NCI-H446 (cell line): ENCODE data around the gene ZNF214.

Source experiments
- DNase-seq, 2 experiments: peaks; one replicate each; lab custom pipeline; 2025; lab: John Stamatoyannopoulos, UW

The ZNF214 gene

DNA sequence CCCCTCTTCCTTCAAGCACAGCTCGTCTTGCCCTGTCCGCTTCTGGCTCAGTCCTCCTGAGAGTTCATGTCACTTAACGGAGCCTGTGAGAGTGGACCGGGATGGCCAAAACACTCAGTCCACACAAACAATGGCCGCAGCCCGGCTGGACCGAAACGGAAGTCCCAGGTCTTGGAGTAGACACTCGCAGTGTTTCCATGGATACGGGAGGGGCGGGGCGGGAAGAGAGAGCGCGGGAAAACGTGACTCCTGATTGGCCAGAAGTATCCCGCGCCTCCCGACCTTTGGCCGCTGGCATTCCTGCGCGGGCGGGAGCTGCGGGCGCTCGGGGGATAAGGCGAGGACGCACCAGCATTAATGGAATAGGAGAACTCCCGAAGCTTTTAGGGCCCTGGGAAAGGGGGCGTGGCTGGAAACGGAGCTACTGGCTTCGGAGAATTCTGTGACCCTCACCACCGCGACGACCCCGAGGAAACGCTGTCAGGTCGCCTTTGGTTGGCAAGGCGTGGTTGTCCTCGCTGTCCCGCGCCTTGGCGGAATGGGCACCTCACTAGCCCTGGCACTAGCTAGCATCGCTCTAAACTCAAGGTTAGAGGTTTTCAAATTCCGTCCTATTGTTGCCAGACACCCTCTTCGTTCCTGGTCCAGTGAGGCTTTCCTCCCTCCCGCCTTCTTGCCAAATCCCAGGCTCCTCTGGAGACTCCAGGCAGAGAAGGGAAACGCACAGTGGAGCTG is at the start of gene ZNF214, which contains the start of gene NLRP14:
Gene ZNF214 (minus strand): TSS at position 164 of the 735 bp plus-strand sequence. CDS start 17,511 bp downstream, outside the sequence.
Gene NLRP14 (plus strand): TSS at position 297 of the 735 bp plus-strand sequence. CDS start 18,108 bp downstream, outside the sequence.
- DNase-seq, result peak; percentile 67 to 92

DNA sequence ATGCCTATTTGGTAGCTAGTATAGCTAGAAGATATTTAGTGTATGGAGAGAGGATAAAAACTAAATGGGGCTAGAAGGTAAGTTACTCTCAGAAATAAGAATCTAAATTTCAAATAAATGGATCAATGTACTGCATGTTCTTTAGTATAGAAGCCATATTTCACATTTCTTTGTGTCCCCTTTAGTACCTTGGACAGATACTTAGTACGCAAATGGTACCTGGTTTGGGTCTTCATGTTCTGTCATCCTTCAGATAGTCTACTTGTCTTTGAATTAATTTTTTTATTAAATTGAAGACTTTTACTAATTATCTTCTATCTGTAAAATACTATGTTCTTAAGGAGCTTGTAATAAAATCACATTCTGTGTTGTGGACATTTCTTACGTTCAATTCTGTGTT is 42.4 kb upstream of the ZNF214 start:
- DNase-seq, result no peak

GRCh38 chr11:7060868-7061267 is 40.7 kb upstream of the ZNF214 start:
- no peak for DNase-seq

- DNase-seq, result no peak
Measured at GRCh38 chr11:7057641-7058040, 37.5 kb upstream of the ZNF214 start.

- DNase-seq, result no peak
Measured at GRCh38 chr11:7056828-7057513, 36.8 kb upstream of the ZNF214 start.

- no peak for DNase-seq
Measured at GRCh38 chr11:7050191-7050590, 30.0 kb upstream of the ZNF214 start.

GRCh38 chr11:7046474-7047175 is 26.5 kb upstream of the ZNF214 start:
- no peak for DNase-seq

DNA sequence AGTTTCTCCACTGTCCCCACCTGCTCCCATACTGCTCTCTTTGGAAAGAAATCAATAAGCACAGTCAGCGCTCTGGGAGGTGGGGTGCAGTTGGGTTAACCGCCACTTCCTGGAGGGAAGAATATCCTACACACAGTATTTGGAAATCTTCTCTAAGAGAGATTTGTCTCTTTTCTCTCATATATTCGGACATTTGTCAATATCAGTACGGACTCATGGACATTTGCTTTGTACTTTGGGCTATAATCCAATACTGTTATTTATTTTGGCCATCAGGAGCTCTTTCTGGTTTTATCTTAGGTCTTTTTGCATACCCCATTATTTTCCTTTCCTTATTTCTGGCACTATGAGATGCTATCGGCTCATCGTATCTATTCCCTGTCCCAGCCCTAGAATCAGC is 13.9 kb upstream of the ZNF214 start:
- no peak for DNase-seq

DNA sequence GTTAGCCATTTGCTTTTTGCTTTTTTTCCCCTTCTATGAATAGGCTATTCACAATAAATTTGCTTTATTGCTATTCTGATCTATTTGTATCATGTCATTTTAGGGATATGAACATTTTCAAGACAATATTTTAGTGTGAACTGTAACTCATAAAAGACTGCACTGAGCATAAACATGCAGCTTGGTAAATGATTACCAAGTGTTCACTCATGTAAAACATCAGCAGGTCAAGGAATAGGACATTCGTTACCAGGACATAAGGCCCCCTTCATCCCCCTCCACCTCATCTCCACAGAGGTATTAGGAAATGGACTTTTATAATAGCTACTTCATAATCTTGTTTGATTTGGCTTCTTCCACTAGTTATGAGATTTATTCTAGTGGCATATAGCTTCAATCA is 12.5 kb upstream of the ZNF214 start:
- DNase-seq, result no peak

GRCh38 chr11:7031471-7031871 is 11.3 kb upstream of the ZNF214 start:
- no peak for DNase-seq

GRCh38 chr11:7030836-7031235 is 10.7 kb upstream of the ZNF214 start:
- no peak for DNase-seq

DNA sequence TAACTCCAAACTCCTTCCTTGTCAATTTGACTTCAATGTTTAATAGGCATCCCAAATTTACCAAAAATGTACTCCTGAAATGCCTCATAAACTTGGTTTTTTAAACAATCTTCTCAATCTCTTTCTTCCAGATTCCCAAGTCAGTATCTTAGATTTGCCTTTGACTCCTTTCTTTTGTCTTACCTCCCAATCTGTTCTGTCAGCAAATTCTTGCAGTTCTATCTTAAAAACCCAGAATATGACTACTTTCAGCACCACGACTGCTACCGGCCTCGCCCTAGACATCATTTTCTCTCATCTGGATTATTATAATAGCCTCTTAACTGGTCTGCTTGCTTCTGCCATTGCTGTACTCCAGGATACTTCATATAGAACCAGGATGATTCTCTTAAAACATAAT is 8.0 kb upstream of the ZNF214 start:
- no peak for DNase-seq

DNA sequence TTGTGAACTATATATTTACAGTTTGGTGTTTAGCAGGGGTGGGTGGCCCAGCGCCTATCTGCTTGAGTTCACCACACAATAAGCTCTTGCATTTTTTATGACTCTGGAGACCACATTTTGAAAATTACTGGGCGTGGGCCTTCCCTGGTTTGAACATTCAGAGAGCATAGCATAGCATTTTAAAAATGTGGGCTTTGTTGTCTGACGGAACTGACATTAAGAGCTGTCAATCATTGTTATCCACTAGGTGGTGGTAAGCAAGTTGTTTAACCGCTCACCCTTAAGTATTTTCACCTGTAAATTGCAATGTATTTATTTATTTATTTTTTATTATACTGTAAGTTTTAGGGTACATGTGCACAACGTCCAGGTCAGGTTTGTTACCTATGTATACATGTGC is 1.2 kb upstream of the ZNF214 start:
- DNase-seq, result no peak

DNA sequence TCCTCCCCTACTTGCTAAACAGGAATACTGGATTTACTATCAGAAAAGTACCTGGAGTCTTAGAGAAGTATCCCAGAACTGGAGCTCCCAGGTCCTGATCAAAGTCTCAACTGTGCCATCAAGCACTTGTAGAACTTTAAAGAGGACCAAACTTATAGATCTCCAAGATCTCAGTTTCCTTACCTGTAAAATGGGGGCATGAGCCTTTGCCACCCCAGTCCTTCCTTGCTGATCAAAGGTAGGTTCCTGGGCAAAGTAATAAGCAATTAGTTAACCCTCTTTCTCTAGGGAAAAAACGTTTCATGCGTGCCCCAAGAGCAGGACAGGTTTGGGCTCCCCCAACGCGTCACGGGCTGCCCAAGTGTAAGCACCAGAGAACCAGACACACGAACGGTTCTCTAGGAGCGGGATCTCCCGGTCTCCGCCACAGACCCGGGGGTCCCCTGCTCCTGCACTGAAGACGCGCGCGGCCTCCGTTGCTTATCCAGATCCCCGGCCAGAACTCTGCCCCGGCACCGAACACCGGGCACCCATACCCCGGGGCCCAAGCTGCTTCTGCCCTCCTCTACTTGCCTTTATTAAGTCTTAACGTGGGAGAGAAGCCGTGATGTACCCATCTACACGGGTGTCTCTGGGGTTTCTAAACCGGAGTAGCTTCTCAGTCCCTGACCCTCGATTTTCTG is 505 bp downstream of the ZNF214 start:
- DNase-seq, result no peak

DNA sequence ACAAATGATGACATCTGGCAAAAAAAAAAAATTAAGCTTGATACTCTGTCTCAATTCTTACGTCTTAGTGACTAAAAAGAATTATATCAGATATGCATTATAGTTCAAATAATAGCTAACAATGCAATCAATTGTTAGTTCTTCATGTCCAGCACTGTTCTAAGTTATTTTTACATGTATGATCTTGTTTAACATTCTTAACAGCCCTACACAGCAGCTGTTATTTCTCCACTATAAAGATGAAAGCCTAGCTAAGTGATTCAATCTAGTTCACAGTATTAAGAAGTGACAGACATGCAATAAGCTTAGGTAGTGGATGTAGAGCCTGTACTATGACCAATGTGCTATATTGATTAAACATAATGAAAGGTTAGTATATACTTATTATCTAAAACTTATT is 4.1 kb downstream of the ZNF214 start:
- no peak for DNase-seq

DNA sequence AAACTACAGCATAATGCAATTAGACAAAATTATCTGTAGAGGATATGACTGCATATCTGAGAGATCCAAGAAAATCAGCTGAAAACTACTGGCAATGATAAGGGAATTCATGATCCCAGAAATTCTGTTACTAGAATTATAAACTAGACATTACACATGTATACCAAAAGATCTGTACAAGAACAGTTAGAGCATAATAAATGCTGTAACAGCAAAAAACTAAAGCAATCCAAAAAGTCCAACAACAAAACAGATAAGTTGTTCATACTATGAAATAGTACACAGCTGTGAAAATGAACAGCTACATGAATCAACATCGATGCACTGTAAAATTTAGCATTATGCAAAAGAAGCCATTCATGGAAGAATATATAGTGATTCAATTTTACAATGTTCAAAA is 6.0 kb downstream of the ZNF214 start:
- DNase-seq, result no peak

- DNase-seq, result no peak
Measured at GRCh38 chr11:7004482-7004881, 15.7 kb downstream of the ZNF214 start.

DNA sequence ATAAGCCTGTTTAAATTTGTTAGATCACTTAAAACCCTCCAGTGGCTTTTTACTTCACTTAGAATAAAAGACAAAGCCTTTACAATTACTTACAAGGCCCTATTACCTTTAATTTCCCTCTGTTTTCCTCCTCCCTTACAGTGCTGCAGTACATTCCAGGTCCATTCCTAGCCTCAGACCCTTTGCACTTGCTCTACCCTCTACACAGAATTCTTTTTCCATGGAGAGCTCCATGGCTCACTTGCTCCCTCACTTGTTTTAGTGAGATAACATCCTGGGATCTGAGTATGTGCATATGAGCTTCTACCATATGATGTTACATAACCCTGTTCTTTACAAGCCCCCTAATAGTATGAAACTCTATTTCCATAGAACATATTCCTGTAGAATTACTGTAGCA is 24.4 kb downstream of the ZNF214 start:
- no peak for DNase-seq

- DNase-seq, result no peak
Measured at GRCh38 chr11:6992457-6993417, 27.4 kb downstream of the ZNF214 start.

DNA sequence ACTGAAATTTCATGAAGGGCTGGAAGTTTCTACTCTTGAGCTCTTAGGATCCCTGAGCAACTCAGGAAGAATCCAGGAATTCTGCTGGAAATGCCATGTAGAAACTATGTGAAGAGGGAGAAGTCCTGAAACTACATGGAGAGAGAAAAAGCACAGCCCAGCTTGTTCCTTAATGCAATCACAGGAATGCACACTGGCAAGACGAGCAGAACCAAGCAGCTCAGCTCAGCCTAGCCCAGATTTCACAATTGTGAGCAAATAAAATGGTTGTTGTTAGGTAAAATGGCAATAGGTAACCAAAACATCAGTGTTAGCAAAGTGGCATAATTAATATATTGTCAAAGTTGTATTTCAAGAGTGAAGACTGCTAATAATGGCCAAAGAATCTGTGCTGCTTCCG is 28.1 kb downstream of the ZNF214 start:
- no peak for DNase-seq

DNA sequence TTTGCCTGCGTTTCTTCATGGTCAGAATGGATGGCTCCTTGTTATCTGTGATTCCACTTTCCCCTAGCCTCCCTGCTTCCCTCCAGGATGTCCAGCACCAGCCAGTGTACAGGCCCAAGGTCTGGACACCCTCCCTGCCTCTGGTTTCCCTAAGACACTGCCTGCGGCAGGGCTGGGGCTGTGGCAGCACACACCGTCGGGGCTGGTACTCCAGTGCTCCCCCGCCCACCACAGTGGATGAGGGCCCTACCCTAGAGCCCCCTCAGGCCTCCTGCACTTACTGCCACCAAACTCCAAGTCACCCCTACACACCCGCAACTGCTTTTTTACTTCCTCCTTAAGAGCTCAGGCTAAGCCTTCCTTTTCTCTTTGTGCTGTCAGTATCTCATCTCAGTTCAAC is 28.9 kb downstream of the ZNF214 start:
- DNase-seq, result no peak
